SK-N-SH (cell line): Measurements from ENCODE around the gene NCLN. TPM values are rescaled to one million over a fixed set of nuclear protein-coding genes. Genes with fewer than 3 reads are reported as not detected.

Source experiments
- CTCF ChIA-PET: fragments of 300-600, 350-600 bp; formaldehyde crosslinking; extraction: SDS; loops from one replicate; lab custom pipeline; 2021; lab: Yijun Ruan, JAX
- POLR2A ChIA-PET: fragments of 350-600 bp; sonication (Branson Sonifier 250); formaldehyde crosslinking; extraction: SDS; loops from one replicate; lab custom pipeline; 2020; ENCODE audit warnings: antibody characterized with exemption, inconsistent platforms; lab: Yijun Ruan, JAX
- DNase-seq: peaks from one replicate; pipeline ENCODE4 v3.0.0; 2012
- H2AFZ ChIP-seq: fragments of 200-600 bp; sonication (generic); 2 replicates; pipeline ENCODE4 v1.8.1; 2016; ENCODE audit warnings: antibody characterized with exemption, mild to moderate bottlenecking, low read depth
- H3F3A ChIP-seq: fragments of 200-600 bp; sonication (generic); replicated peaks from 2 replicates; pipeline ENCODE3; 2016; ENCODE audit warnings: antibody characterized with exemption, mild to moderate bottlenecking; ENCODE audit not compliant: insufficient read depth
- H3K27ac ChIP-seq, 2 experiments: fragments of 200-500 bp in 1 of 2; fragments of 200-600 bp in 1 of 2; sonication (Bioruptor generic) in 1 of 2; sonication (generic), shearing (Covaris generic) in 1 of 2; 2 replicates each; pipeline versions ENCODE4 v1.5.1 to v1.6.1; 2014 to 2016; ENCODE audit warnings: low read depth in 2 of 2, inconsistent platforms in 1 of 2, low read length in 1 of 2, mild to moderate bottlenecking in 1 of 2, mixed read lengths in 1 of 2
- H3K27me3 ChIP-seq: fragments of 200-600 bp; sonication (generic), shearing (Covaris generic); 2 replicates; pipeline ENCODE4 v1.6.1; 2016; ENCODE audit warnings: mixed run types; ENCODE audit not compliant: insufficient read depth
- H3K36me3 ChIP-seq, 2 experiments: fragments of 200-500 bp in 1 of 2; fragments of 200-600 bp in 1 of 2; sonication (Bioruptor generic) in 1 of 2; sonication (generic) in 1 of 2; replicated peaks in 1 of 2; 2 replicates each; pipeline versions ENCODE3 to v1.5.1; 2014 to 2016; ENCODE audit warnings: low read length in 1 of 2, mild to moderate bottlenecking in 1 of 2; ENCODE audit not compliant: insufficient read depth in 2 of 2, control insufficient read depth in 1 of 2
- H3K4me1 ChIP-seq, 2 experiments: fragments of 200-500 bp in 1 of 2; fragments of 200-600 bp in 1 of 2; sonication (Bioruptor generic) in 1 of 2; sonication (generic), shearing (Covaris generic) in 1 of 2; 2 replicates each; pipeline versions ENCODE4 v1.5.1 to v1.6.1; 2014 to 2016; ENCODE audit warnings: low read depth in 1 of 2, low read length in 1 of 2, mixed run types in 1 of 2; ENCODE audit not compliant: insufficient read depth in 2 of 2, control insufficient read depth in 1 of 2
- H3K4me2 ChIP-seq: fragments of 200-600 bp; sonication (generic), shearing (Covaris generic); 2 replicates; pipeline ENCODE4 v1.6.1; 2017; ENCODE audit warnings: mixed run types
- H3K4me3 ChIP-seq, 2 experiments: fragments of 200-500 bp in 1 of 2; fragments of 200-600 bp in 1 of 2; sonication (Bioruptor generic) in 1 of 2; sonication (generic), shearing (Covaris generic) in 1 of 2; 2 replicates each; pipeline versions ENCODE4 v1.5.1 to v1.8.1; 2014 to 2016; ENCODE audit warnings: low read depth in 2 of 2, inconsistent platforms in 1 of 2, low read length in 1 of 2, mild to moderate bottlenecking in 1 of 2, mixed read lengths in 1 of 2, moderate library complexity in 1 of 2
- H3K79me2 ChIP-seq: fragments of 200-600 bp; sonication (generic); 2 replicates; pipeline ENCODE4 v1.8.1; 2017; ENCODE audit warnings: mild to moderate bottlenecking; ENCODE audit not compliant: insufficient read depth
- H3K9ac ChIP-seq: fragments of 200-600 bp; sonication (generic); 2 replicates; pipeline ENCODE4 v1.6.1; 2017; ENCODE audit warnings: mixed run types
- H3K9me2 ChIP-seq: fragments of 200-600 bp; sonication (generic); 2 replicates; pipeline ENCODE4 v1.6.1; 2017; ENCODE audit warnings: mixed run types
- H3K9me3 ChIP-seq: fragments of 200-600 bp; sonication (generic); 2 replicates; pipeline ENCODE4 v1.6.1; 2017; ENCODE audit warnings: mixed run types, mild to moderate bottlenecking, moderate library complexity
- H4K20me1 ChIP-seq: fragments of 200-600 bp; sonication (generic); 2 replicates; pipeline ENCODE4 v1.6.1; 2017; ENCODE audit warnings: mild to moderate bottlenecking, mixed run types; ENCODE audit not compliant: insufficient read depth
- EP300 ChIP-seq, 2 experiments: IDR thresholded peaks; 2 replicates each; pipeline versions ENCODE4 v1.4.0 to v1.6.1; 2012; ENCODE audit warnings: borderline replicate concordance in 1 of 2, low read depth in 1 of 2, low read length in 1 of 2
- EZH2phosphoT487 ChIP-seq: fragments of 200-600 bp; sonication (generic); IDR thresholded peaks from 2 replicates; pipeline ENCODE4 v1.6.1; 2017; ENCODE audit warnings: low read depth, mixed run types, mild to moderate bottlenecking, antibody characterized with exemption, moderate library complexity, borderline replicate concordance
- FOXM1 ChIP-seq: IDR thresholded peaks from 2 replicates; pipeline ENCODE4 v1.4.0; 2012; ENCODE audit warnings: low read depth, mild to moderate bottlenecking
- GABPA ChIP-seq: IDR thresholded peaks from 2 replicates; pipeline ENCODE4 v1.4.0; 2012; ENCODE audit warnings: low read depth, mild to moderate bottlenecking
- JUND ChIP-seq: IDR thresholded peaks from 2 replicates; pipeline ENCODE4 v1.4.0; 2012
- MXI1 ChIP-seq: IDR thresholded peaks from 2 replicates; pipeline ENCODE4 v1.6.1; 2012; ENCODE audit warnings: mild to moderate bottlenecking, low read depth, low read length, improper control_type of control experiment
- RAD21 ChIP-seq: IDR thresholded peaks from 2 replicates; pipeline ENCODE4 v1.6.1; 2012; ENCODE audit warnings: mild to moderate bottlenecking, low read length
- RCOR1 ChIP-seq: fragments of 150-350 bp; IDR thresholded peaks from 2 replicates; pipeline ENCODE4 v1.6.1; 2017; ENCODE audit warnings: antibody characterized with exemption, low read length
- RFX5 ChIP-seq: IDR thresholded peaks from 2 replicates; pipeline ENCODE4 v1.6.1; 2012; ENCODE audit warnings: mild to moderate bottlenecking, improper control_type of control experiment, low read length
- RXRA ChIP-seq: IDR thresholded peaks from 2 replicates; pipeline ENCODE4 v1.4.0; 2012; ENCODE audit warnings: low read depth, mild to moderate bottlenecking, borderline replicate concordance
- SMC3 ChIP-seq: IDR thresholded peaks from 2 replicates; pipeline ENCODE4 v1.6.1; 2012; ENCODE audit warnings: low read depth, low read length, improper control_type of control experiment
- TAF1 ChIP-seq: IDR thresholded peaks from 2 replicates; pipeline ENCODE4 v1.6.1; 2012; ENCODE audit warnings: low read depth, mild to moderate bottlenecking, low read length, moderate library complexity, borderline replicate concordance
- TCF12 ChIP-seq: IDR thresholded peaks from 2 replicates; pipeline ENCODE4 v1.4.0; 2012
- WGBS: methylation state at CpG from one replicate; pipeline ENCODE4 v1.1.6; 2017; ENCODE audit warnings: low lambda C conversion rate; 5-methylcytosine and 5-hydroxymethylcytosine counted together
- polyA plus RNA-seq, 3 experiments: library from polyadenylated mRNA; depleted of rRNA; stranded (reverse); fragments of >200 nt; gene quantifications; 2 replicates each; pipeline ENCODE4 v1.2.3, GENCODE V29; 2012
- TF ChIP-seq, protein P1 (sequence below): IDR thresholded peaks from 2 replicates; pipeline ENCODE4 v1.4.0; 2012; ENCODE audit warnings: low read depth, borderline replicate concordance
- TF ChIP-seq, protein P2 (sequence below): IDR thresholded peaks from 2 replicates; pipeline ENCODE4; 2012
- TF ChIP-seq, protein P3 (sequence below): fragments of 200-600 bp; sonication (generic); IDR thresholded peaks from 2 replicates; pipeline ENCODE4 v1.6.1; 2017; ENCODE audit warnings: antibody characterized with exemption, mild to moderate bottlenecking, moderate library complexity
- TF ChIP-seq, protein P4 (sequence below): fragments of 150-350 bp; IDR thresholded peaks from 2 replicates; pipeline ENCODE4 v1.6.1; 2017; ENCODE audit warnings: antibody characterized with exemption, low read length, low read depth, borderline replicate concordance
- TF ChIP-seq, protein P5 (sequence below): fragments of 150-350 bp; IDR thresholded peaks from 2 replicates; pipeline ENCODE4 v1.6.1; 2016; ENCODE audit warnings: mild to moderate bottlenecking, low read depth, low read length

NCLN gene
- polyA plus RNA-seq, 1 of the 3 experiments (the other 2 are of a cell fraction), result 69.0 TPM

DNA sequence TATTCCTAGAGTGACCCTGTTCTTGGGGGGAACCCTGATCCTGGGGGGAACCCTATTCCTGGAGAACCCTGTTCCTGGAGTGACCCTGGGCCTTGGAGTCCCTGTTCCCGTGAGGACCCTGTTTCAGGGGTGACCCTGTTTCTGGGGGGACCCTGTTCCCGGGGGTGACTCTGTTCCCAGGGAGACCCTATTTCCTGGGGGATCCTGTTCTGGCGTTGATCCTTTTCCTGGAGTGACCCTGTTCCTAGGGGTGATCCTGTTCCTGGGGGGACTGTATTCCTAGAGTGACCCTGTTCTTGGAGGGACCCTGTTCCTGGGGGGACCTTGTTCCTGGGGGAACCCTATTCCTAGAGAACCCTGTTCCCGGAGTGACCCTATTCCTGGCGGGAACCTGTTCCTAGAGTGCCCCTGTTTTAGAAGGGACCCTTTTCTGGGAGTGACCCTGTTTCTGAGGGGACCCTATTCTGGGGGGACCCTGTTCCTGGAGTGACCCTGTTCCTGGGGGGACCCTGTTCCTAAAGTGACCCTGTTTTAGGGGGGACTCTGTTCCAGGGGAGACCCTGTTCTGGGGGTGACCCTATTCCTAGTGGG lies 34.9 kb upstream of the NCLN start (continued):
- TF ChIP-seq, protein P1, sequence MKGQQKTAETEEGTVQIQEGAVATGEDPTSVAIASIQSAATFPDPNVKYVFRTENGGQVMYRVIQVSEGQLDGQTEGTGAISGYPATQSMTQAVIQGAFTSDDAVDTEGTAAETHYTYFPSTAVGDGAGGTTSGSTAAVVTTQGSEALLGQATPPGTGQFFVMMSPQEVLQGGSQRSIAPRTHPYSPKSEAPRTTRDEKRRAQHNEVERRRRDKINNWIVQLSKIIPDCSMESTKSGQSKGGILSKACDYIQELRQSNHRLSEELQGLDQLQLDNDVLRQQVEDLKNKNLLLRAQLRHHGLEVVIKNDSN, result no peak
- TF ChIP-seq RAD21 (no peak), TCF12 (no peak), RCOR1 (no peak), FOXM1 (no peak)
- TF ChIP-seq, protein P2, sequence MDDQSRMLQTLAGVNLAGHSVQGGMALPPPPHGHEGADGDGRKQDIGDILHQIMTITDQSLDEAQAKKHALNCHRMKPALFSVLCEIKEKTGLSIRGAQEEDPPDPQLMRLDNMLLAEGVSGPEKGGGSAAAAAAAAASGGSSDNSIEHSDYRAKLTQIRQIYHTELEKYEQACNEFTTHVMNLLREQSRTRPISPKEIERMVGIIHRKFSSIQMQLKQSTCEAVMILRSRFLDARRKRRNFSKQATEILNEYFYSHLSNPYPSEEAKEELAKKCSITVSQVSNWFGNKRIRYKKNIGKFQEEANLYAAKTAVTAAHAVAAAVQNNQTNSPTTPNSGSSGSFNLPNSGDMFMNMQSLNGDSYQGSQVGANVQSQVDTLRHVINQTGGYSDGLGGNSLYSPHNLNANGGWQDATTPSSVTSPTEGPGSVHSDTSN, result no peak
- TF ChIP-seq, protein P3, sequence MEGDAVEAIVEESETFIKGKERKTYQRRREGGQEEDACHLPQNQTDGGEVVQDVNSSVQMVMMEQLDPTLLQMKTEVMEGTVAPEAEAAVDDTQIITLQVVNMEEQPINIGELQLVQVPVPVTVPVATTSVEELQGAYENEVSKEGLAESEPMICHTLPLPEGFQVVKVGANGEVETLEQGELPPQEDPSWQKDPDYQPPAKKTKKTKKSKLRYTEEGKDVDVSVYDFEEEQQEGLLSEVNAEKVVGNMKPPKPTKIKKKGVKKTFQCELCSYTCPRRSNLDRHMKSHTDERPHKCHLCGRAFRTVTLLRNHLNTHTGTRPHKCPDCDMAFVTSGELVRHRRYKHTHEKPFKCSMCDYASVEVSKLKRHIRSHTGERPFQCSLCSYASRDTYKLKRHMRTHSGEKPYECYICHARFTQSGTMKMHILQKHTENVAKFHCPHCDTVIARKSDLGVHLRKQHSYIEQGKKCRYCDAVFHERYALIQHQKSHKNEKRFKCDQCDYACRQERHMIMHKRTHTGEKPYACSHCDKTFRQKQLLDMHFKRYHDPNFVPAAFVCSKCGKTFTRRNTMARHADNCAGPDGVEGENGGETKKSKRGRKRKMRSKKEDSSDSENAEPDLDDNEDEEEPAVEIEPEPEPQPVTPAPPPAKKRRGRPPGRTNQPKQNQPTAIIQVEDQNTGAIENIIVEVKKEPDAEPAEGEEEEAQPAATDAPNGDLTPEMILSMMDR, result no peak
- TF ChIP-seq, all 33 proteins: peak for 0

DNA sequence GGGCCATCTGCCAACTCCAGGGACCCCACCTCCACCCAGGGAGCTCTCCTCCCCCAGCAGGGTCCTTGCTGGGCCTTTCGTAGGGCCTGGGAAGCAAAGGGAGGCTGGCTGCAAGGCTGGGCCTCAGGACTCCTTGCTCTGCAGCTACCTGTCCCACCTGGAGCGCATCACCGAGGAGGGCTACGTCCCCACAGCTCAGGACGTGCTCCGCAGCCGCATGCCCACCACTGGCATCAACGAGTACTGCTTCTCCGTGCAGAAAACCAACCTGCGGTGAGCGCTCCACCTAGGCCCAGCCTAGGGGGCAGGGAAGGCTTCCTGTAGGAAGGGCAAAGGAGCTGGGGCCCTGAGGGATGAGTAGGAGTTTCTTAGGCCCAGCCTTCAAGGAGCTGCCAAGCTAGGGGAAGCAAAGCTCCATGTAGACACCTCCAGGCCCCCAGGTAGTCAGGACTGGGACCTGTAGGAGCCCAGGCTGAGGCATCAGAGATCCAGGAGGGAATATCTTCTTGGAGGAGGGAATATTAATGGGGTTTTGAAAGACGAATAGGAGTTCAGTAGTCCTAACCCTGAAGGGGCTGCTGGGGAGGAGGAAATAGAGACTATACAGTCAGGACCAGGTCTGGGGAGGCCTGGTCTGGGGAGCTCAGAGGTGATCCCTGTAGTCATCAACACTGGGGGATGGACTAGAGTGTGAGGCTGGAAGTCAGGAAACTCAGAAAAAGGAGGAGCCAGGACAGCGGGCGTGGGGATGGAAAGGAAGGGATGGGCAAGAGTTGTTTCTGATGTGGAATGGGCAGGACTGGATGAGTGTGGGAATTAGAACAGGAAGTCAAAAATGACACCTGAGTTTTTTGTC lies 33.9 kb upstream of the NCLN start:
- Histone ChIP-seq H3K36me3 (no peaks in the 10 kb centered on the region), H2AFZ (no peak overlapping the region), H3K9ac (no peak overlapping the region), H3K27me3 (no peaks in the 10 kb centered on the region), H3K79me2 (no peaks in the 10 kb centered on the region), H4K20me1 (no peaks in the 10 kb centered on the region)
- WGBS, result 84% methylated on average over 8 of the region's 14 CpGs
- CTCF ChIA-PET, result interaction anchor here (1.0 to 2.2 kb wide), 2 partner anchors 12 to 21 kb away, joined by 4 to 13 read pairs; no protein-coding TSS in a partner anchor
- TF ChIP-seq, protein P4, sequence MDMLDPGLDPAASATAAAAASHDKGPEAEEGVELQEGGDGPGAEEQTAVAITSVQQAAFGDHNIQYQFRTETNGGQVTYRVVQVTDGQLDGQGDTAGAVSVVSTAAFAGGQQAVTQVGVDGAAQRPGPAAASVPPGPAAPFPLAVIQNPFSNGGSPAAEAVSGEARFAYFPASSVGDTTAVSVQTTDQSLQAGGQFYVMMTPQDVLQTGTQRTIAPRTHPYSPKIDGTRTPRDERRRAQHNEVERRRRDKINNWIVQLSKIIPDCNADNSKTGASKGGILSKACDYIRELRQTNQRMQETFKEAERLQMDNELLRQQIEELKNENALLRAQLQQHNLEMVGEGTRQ, result no peak
- TF ChIP-seq MXI1 (no peak), TAF1 (no peak), TCF12 (no peak), GABPA (no peak), RFX5 (no peak), EZH2phosphoT487 (no peak), SMC3 (no peak), JUND (no peak), EP300 (IDR thresholded peaks at IDR 0.05; ENCODE audit: borderline replicate concordance in 1 of 2, low read depth in 1 of 2, low read length in 1 of 2) (no peak), RXRA (no peak)
- TF ChIP-seq, protein P5, sequence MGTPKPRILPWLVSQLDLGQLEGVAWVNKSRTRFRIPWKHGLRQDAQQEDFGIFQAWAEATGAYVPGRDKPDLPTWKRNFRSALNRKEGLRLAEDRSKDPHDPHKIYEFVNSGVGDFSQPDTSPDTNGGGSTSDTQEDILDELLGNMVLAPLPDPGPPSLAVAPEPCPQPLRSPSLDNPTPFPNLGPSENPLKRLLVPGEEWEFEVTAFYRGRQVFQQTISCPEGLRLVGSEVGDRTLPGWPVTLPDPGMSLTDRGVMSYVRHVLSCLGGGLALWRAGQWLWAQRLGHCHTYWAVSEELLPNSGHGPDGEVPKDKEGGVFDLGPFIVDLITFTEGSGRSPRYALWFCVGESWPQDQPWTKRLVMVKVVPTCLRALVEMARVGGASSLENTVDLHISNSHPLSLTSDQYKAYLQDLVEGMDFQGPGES, result no peak
- TF ChIP-seq, all 33 proteins: peak for 0
- no peaks in the 10 kb centered on the region for H3K9me2 ChIP-seq
- no peaks in the 10 kb centered on the region for H3K9me3 ChIP-seq
- DNase-seq, result no peak
- no peaks in the 10 kb centered on the region for H3F3A ChIP-seq
- H3K4me2 ChIP-seq, result no peak overlapping the region
- peaks cover 0 to 3% of the 10 kb centered on the region in 2 experiments; a peak in 2 of 4 replicates for H3K4me1 ChIP-seq
- no peak overlapping the region for H3K27ac ChIP-seq
- H3K4me3 ChIP-seq, result no peak overlapping the region
- POLR2A ChIA-PET, result no interaction called here
